ENCODE measurements around the gene WRNIP1. TPM values are rescaled to one million over a fixed set of nuclear protein-coding genes. Genes with fewer than 3 reads are reported as not detected.

The WRNIP1 gene
- total and polyA plus RNA-seq, 9 of the 15 experiments (the other 6 are each of a cell fraction or from before 2014, with no cell fraction given), result 13.2 to 63.6 (median 48.6) TPM

GRCh38 chr6:2784061-2784460, 18.9 kb downstream of the WRNIP1 start (continued):
- TF ChIP-seq, protein P1, sequence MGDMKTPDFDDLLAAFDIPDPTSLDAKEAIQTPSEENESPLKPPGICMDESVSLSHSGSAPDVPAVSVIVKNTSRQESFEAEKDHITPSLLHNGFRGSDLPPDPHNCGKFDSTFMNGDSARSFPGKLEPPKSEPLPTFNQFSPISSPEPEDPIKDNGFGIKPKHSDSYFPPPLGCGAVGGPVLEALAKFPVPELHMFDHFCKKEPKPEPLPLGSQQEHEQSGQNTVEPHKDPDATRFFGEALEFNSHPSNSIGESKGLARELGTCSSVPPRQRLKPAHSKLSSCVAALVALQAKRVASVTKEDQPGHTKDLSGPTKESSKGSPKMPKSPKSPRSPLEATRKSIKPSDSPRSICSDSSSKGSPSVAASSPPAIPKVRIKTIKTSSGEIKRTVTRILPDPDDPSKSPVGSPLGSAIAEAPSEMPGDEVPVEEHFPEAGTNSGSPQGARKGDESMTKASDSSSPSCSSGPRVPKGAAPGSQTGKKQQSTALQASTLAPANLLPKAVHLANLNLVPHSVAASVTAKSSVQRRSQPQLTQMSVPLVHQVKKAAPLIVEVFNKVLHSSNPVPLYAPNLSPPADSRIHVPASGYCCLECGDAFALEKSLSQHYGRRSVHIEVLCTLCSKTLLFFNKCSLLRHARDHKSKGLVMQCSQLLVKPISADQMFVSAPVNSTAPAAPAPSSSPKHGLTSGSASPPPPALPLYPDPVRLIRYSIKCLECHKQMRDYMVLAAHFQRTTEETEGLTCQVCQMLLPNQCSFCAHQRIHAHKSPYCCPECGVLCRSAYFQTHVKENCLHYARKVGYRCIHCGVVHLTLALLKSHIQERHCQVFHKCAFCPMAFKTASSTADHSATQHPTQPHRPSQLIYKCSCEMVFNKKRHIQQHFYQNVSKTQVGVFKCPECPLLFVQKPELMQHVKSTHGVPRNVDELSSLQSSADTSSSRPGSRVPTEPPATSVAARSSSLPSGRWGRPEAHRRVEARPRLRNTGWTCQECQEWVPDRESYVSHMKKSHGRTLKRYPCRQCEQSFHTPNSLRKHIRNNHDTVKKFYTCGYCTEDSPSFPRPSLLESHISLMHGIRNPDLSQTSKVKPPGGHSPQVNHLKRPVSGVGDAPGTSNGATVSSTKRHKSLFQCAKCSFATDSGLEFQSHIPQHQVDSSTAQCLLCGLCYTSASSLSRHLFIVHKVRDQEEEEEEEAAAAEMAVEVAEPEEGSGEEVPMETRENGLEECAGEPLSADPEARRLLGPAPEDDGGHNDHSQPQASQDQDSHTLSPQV (IDR thresholded peaks at IDR 0.05), result peak; percentile 5; the same call in 1 of the 2 replicates
- TF ChIP-seq PTBP1 (IDR thresholded peaks at IDR 0.05; ENCODE audit: low read depth, low read length) (no peak), ZNF354B (CRISPR knock-in tag; IDR thresholded peaks at IDR 0.05) (no peak), CUX1 (CRISPR knock-in tag; IDR thresholded peaks at IDR 0.05) (0 out of 2 replicates have a peak, but pooled peaks have one; percentile 48), MAFK (IDR thresholded peaks at IDR 0.05; ENCODE audit: low read length) (no peak), IRF9 (tag; IDR thresholded peaks at IDR 0.05) (no peak)
